CD14-positive monocyte (primary cell): Measurements from ENCODE around the gene EDA. TPM values are rescaled to one million over a fixed set of nuclear protein-coding genes. Genes with fewer than 3 reads are reported as not detected.

Source experiments
- DNase-seq, 3 donors: peaks; one replicate each; pipeline ENCODE4 v3.0.0-alpha.2; 2011 to 2022
- H2AFZ ChIP-seq: 2 replicates; pipeline ENCODE4 v1.6.0; 2012; ENCODE audit warnings: mild to moderate bottlenecking, low read depth, low read length, inconsistent platforms; ENCODE audit not compliant: insufficient read depth, poor library complexity, severe bottlenecking
- H3K27ac ChIP-seq, 2 donors: 1 replicate in 1 of 2; 2 replicates in 1 of 2; pipeline ENCODE4 v1.5.1; 2012 to 2013; ENCODE audit warnings: low read length in 2 of 2, control low read depth in 1 of 2, inconsistent platforms in 1 of 2, low read depth in 1 of 2, mild to moderate bottlenecking in 1 of 2
- H3K27me3 ChIP-seq, 2 donors: one replicate each; pipeline versions ENCODE4 v1.6.0 to v1.6.1; 2011 to 2013; ENCODE audit warnings: low read length in 2 of 2; ENCODE audit not compliant: control insufficient read depth in 2 of 2, insufficient read depth in 2 of 2
- H3K36me3 ChIP-seq, 2 donors: replicated peaks in 1 of 2; 1 replicate in 1 of 2; 2 replicates in 1 of 2; pipeline versions ENCODE4 v1.5.1 to v1.6.1; 2012 to 2013; ENCODE audit warnings: low read length in 2 of 2, control low read depth in 1 of 2, inconsistent platforms in 1 of 2, mild to moderate bottlenecking in 1 of 2; ENCODE audit not compliant: insufficient read depth in 2 of 2, control insufficient read depth in 1 of 2
- H3K4me1 ChIP-seq, 2 donors: 1 replicate in 1 of 2; 2 replicates in 1 of 2; pipeline versions ENCODE4 v1.5.1 to v1.6.1; 2012 to 2013; ENCODE audit warnings: low read length in 2 of 2, control low read depth in 1 of 2, inconsistent platforms in 1 of 2, mild to moderate bottlenecking in 1 of 2, moderate library complexity in 1 of 2; ENCODE audit not compliant: insufficient read depth in 2 of 2, control insufficient read depth in 1 of 2
- H3K4me2 ChIP-seq: replicated peaks from 2 replicates; pipeline ENCODE3; 2012; ENCODE audit warnings: low read length, moderate library complexity, mild to moderate bottlenecking; ENCODE audit not compliant: poor library complexity, severe bottlenecking; ENCODE audit errors: extremely low read depth
- H3K4me3 ChIP-seq, 3 experiments: fragments of 200-600 bp in 1 of 3; sonication (generic) in 1 of 3; replicated peaks in 1 of 3; 1 replicate in 2 of 3; 2 replicates in 1 of 3; pipeline ENCODE4 v1.5.1; 2011 to 2013; ENCODE audit warnings: low read length in 3 of 3, mild to moderate bottlenecking in 3 of 3, control low read depth in 2 of 3, low read depth in 2 of 3, inconsistent platforms in 1 of 3, moderate library complexity in 1 of 3
- H3K79me2 ChIP-seq: 2 replicates; pipeline ENCODE4 v1.6.0; 2012; ENCODE audit warnings: mild to moderate bottlenecking, control low read depth, inconsistent platforms, low read length, moderate library complexity; ENCODE audit not compliant: insufficient read depth
- H3K9ac ChIP-seq: 2 replicates; pipeline ENCODE4 v1.6.0; 2017; ENCODE audit warnings: low read length, mild to moderate bottlenecking; ENCODE audit not compliant: insufficient read depth, poor library complexity, severe bottlenecking
- H3K9me3 ChIP-seq, 2 donors: replicated peaks in 1 of 2; 1 replicate in 1 of 2; 2 replicates in 1 of 2; pipeline versions ENCODE4 v1.5.1 to v1.6.1; 2012 to 2013; ENCODE audit warnings: low read length in 2 of 2, control low read depth in 1 of 2; ENCODE audit not compliant: control insufficient read depth in 1 of 2, insufficient read depth in 1 of 2
- H4K20me1 ChIP-seq: 2 replicates; pipeline ENCODE4 v1.6.0; 2012; ENCODE audit warnings: mild to moderate bottlenecking, low read length, control low read depth, moderate library complexity; ENCODE audit not compliant: insufficient read depth
- H3K27ac Mint-ChIP-seq, 7 donors: one replicate each; pipeline ENCODE4 v1.8.0; 2020; ENCODE audit warnings: mild to moderate bottlenecking in 7 of 7, mixed read lengths in 7 of 7, moderate library complexity in 6 of 7, inconsistent platforms in 2 of 7
- H3K27me3 Mint-ChIP-seq, 3 donors: one replicate each; pipeline ENCODE4 v1.8.0; 2021 to 2022; ENCODE audit warnings: low read depth in 3 of 3, mild to moderate bottlenecking in 3 of 3, mixed read lengths in 3 of 3, moderate library complexity in 3 of 3, inconsistent platforms in 1 of 3
- H3K36me3 Mint-ChIP-seq, 2 donors: one replicate each; pipeline ENCODE4 v1.8.0; 2020; ENCODE audit warnings: mixed read lengths in 2 of 2, inconsistent platforms in 1 of 2, mild to moderate bottlenecking in 1 of 2
- H3K4me1 Mint-ChIP-seq: one replicate; pipeline ENCODE4 v1.8.0; 2020; ENCODE audit warnings: mild to moderate bottlenecking, mixed read lengths
- H3K4me3 Mint-ChIP-seq, 2 donors: one replicate each; pipeline ENCODE4 v1.8.0; 2020; ENCODE audit warnings: mild to moderate bottlenecking in 2 of 2, mixed read lengths in 2 of 2, moderate library complexity in 1 of 2
- H3K9me3 Mint-ChIP-seq, 7 donors: one replicate each; pipeline ENCODE4 v1.8.0; 2020 to 2022; ENCODE audit warnings: mixed read lengths in 7 of 7, mild to moderate bottlenecking in 6 of 7, moderate library complexity in 6 of 7, inconsistent platforms in 2 of 7
- WGBS: methylation state at CpG from one replicate; pipeline ENCODE4 v1.1.5; 2013; ENCODE audit warnings: missing lambda C conversion rate; ENCODE audit not compliant: insufficient coverage; 5-methylcytosine and 5-hydroxymethylcytosine counted together
- intact Hi-C, 2 donors: fragments of 100-400 bp; cut with micrococcal nuclease; formaldehyde crosslinking; loops; one replicate each; pipeline versions ENCODE4 v1.15.0 to v1.15.1; 2023
- polyA plus RNA-seq, 3 donors: library from polyadenylated mRNA; depleted of rRNA in 1 of 3; unstranded in 2 of 3; stranded (reverse) in 1 of 3; fragments of 300-500 nt in 2 of 3; fragments of >200 nt in 1 of 3; fragmentation: Illumina TruSeq in 2 of 3; gene quantifications; 1 replicate in 2 of 3; 2 replicates in 1 of 3; pipeline ENCODE4 v1.2.3, GENCODE V29; 2012 to 2021
- TF ChIP-seq, protein P1 (sequence below): fragments of 200-600 bp; IDR thresholded peaks from one replicate; pipeline ENCODE4 v1.8.0; 2022; ENCODE audit warnings: antibody characterized with exemption, mild to moderate bottlenecking

Gene EDA
- polyA plus RNA-seq, 3 donors: 0.11 to 0.31 TPM; not detected in 1

- no peak overlapping the region for H3K4me3 Mint-ChIP-seq
- no peak overlapping the region for H2AFZ ChIP-seq
These were observed 14.2 kb downstream of the EDA start for GRCh38 chrX:69630147-69630546.

DNA sequence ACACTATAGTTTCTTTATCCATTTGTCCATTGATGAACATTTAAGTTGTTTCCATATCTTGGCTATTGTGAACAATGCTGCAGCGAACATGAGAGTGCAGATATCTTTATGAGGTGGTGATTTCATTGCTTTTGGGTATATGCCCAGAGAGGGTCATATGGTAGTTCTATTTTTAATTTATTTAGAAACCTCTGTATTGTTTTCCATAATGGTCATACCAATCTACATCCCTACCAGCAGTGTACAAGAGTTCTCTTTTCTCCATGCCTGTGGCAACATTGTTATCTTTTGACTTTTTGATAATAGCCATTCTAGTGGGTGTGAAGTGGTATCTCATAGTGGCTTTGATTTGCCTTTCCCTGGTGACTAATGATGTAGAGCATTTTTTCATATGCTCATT is 48.8 kb downstream of the EDA start:
- intact Hi-C loops: no loop called here
- H3K4me2 ChIP-seq: no peak overlapping the region
- no peaks in the 10 kb centered on the region for H3K4me1 ChIP-seq
- H3K27ac Mint-ChIP-seq: no peak overlapping the region
- peaks cover 5 to 11% of the 10 kb centered on the region in 2 donors for H3K9me3 ChIP-seq
- H3K27me3 Mint-ChIP-seq: peaks cover 0 to 4% (median 0%) of the 10 kb centered on the region in 3 donors
- no peak overlapping the region for H3K9ac ChIP-seq
- no peaks in the 10 kb centered on the region for H3K4me1 Mint-ChIP-seq
- no peak overlapping the region for H3K4me3 ChIP-seq
- no peaks in the 10 kb centered on the region for H3K36me3 ChIP-seq
- TF ChIP-seq, protein P1, sequence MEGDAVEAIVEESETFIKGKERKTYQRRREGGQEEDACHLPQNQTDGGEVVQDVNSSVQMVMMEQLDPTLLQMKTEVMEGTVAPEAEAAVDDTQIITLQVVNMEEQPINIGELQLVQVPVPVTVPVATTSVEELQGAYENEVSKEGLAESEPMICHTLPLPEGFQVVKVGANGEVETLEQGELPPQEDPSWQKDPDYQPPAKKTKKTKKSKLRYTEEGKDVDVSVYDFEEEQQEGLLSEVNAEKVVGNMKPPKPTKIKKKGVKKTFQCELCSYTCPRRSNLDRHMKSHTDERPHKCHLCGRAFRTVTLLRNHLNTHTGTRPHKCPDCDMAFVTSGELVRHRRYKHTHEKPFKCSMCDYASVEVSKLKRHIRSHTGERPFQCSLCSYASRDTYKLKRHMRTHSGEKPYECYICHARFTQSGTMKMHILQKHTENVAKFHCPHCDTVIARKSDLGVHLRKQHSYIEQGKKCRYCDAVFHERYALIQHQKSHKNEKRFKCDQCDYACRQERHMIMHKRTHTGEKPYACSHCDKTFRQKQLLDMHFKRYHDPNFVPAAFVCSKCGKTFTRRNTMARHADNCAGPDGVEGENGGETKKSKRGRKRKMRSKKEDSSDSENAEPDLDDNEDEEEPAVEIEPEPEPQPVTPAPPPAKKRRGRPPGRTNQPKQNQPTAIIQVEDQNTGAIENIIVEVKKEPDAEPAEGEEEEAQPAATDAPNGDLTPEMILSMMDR: no peak
- H2AFZ ChIP-seq: no peak overlapping the region
- no peak overlapping the region for H3K4me3 Mint-ChIP-seq
- no CpG with 5 or more reads among the region's 1 CpG for WGBS
- peaks cover 0 to 26% (median 5%) of the 10 kb centered on the region in 7 donors for H3K9me3 Mint-ChIP-seq
- H3K79me2 ChIP-seq: no peaks in the 10 kb centered on the region
- no peaks in the 10 kb centered on the region for H3K36me3 Mint-ChIP-seq
- H3K27me3 ChIP-seq: no peaks in the 10 kb centered on the region
- H3K27ac ChIP-seq: no peak overlapping the region
- no peaks in the 10 kb centered on the region for H4K20me1 ChIP-seq
- no peak for DNase-seq

More at GRCh38 chrX:69630147-69630546, 14.2 kb downstream of the EDA start:
- Histone ChIP-seq H3K79me2 (no peaks in the 10 kb centered on the region), H3K4me3 (no peak overlapping the region), H3K27ac (no peak overlapping the region), H3K36me3 (no peaks in the 10 kb centered on the region), H3K4me2 (no peak overlapping the region), H3K4me1 (no peaks in the 10 kb centered on the region), H3K27me3 (no peaks in the 10 kb centered on the region), H3K9ac (no peak overlapping the region), H3K9me3 (no peaks in the 10 kb centered on the region), H4K20me1 (no peaks in the 10 kb centered on the region)
- Mint-ChIP-seq H3K27ac (no peak overlapping the region), H3K4me1 (peaks cover 2% of the 10 kb centered on the region), H3K27me3 (peaks cover 0 to 5% (median 1%) of the 10 kb centered on the region in 3 donors), H3K9me3 (no peaks in the 10 kb centered on the region), H3K36me3 (no peaks in the 10 kb centered on the region)
- WGBS: no CpG with 5 or more reads among the region's 2 CpGs
- intact Hi-C loops: no loop called here
- DNase-seq: no peak
- TF ChIP-seq, protein P1: no peak
